BJ (cell line): Measurements from ENCODE around the gene PPIC. TPM values are rescaled to one million over a fixed set of nuclear protein-coding genes. Genes with fewer than 3 reads are reported as not detected.

Source experiments
- CTCF ChIA-PET: fragments of 350-600 bp; formaldehyde crosslinking; extraction: SDS; loops from one replicate; lab custom pipeline; 2021; ENCODE audit warnings: antibody characterized with exemption, inconsistent platforms; lab: Yijun Ruan, JAX
- POLR2A ChIA-PET: fragments of 300-600 bp; sonication (Branson Sonifier 250); formaldehyde crosslinking; extraction: SDS; loops from one replicate; lab custom pipeline; 2021; ENCODE audit warnings: antibody characterized with exemption; lab: Charles Lee
- DNase-seq: peaks from one replicate; pipeline ENCODE4 v3.0.0-alpha.2; 2011; ENCODE audit warnings: low read depth
- H3K27me3 ChIP-seq: 2 replicates; pipeline ENCODE4 v1.6.0; 2011; ENCODE audit warnings: low read length; ENCODE audit not compliant: control insufficient read depth, insufficient read depth
- H3K36me3 ChIP-seq: 2 replicates; pipeline ENCODE4 v1.5.1; 2011; ENCODE audit warnings: low read length; ENCODE audit not compliant: control insufficient read depth, insufficient read depth
- H3K4me3 ChIP-seq: 2 replicates; pipeline ENCODE4 v1.5.1; 2011; ENCODE audit warnings: low read depth, mild to moderate bottlenecking, control low read depth, low read length
- polyA plus RNA-seq: library from polyadenylated mRNA; depleted of rRNA; stranded (reverse); fragments of >200 nt; gene quantifications from 2 replicates; pipeline ENCODE4 v1.2.3, GENCODE V29; 2011
- TF ChIP-seq, protein P1 (sequence below): IDR thresholded peaks from 2 replicates; pipeline ENCODE4 v1.5.1; 2011; ENCODE audit warnings: low read depth, mild to moderate bottlenecking, control low read depth, inconsistent platforms, low read length, moderate library complexity; ENCODE audit not compliant: insufficient read depth

Gene PPIC
- polyA plus RNA-seq, 1 experiment: 62.3 TPM

GRCh38 chr5:123080215-123080614 lies 43.7 kb upstream of the PPIC start:
- Histone ChIP-seq H3K4me3 (no peak overlapping the region), H3K27me3 (peaks cover 14% of the 10 kb centered on the region), H3K36me3 (no peaks in the 10 kb centered on the region)
- no peak for DNase-seq
- ChIA-PET POLR2A (no interaction called here), CTCF (no interaction called here)
- TF ChIP-seq, protein P1, sequence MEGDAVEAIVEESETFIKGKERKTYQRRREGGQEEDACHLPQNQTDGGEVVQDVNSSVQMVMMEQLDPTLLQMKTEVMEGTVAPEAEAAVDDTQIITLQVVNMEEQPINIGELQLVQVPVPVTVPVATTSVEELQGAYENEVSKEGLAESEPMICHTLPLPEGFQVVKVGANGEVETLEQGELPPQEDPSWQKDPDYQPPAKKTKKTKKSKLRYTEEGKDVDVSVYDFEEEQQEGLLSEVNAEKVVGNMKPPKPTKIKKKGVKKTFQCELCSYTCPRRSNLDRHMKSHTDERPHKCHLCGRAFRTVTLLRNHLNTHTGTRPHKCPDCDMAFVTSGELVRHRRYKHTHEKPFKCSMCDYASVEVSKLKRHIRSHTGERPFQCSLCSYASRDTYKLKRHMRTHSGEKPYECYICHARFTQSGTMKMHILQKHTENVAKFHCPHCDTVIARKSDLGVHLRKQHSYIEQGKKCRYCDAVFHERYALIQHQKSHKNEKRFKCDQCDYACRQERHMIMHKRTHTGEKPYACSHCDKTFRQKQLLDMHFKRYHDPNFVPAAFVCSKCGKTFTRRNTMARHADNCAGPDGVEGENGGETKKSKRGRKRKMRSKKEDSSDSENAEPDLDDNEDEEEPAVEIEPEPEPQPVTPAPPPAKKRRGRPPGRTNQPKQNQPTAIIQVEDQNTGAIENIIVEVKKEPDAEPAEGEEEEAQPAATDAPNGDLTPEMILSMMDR: no peak

DNA sequence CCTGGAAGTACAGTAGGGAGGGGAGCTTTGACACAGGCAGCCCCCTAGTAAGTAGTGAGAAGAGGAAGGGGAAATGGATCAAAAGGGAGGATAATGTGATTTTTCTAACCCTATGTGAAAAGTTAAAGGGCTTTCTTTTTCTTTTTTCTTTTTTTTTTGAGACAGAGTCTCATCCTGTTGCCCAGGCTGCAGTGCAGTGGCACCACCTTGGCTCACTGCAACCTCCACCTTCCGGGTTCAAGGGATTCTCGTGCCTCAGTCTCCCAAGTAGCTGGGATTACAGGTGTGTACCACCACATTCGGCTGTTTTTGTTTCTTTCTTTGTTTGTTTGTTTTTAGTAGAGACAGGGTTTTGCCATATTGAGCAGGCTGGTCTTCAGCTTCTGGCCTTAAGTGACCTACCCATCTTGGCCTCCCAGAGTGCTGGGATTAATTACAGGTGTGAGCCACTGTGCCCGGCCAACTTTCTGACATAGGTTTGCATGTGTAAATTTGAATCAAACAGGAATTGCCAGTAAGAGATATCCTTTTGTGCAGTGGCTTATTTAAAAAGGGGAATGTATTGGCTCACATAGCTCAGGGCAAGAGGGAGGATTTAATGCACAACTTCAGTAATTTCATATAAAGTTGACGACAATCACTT lies 39.1 kb upstream of the PPIC start:
- Histone ChIP-seq H3K27me3 (peaks cover 6% of the 10 kb centered on the region), H3K4me3 (no peak overlapping the region), H3K36me3 (no peaks in the 10 kb centered on the region)
- ChIA-PET POLR2A (no interaction called here), CTCF (no interaction called here)
- DNase-seq: no peak
- TF ChIP-seq, protein P1: no peak

GRCh38 chr5:123068368-123068938 lies 31.9 kb upstream of the PPIC start:
- TF ChIP-seq, protein P1: no peak
- peaks cover 3% of the 10 kb centered on the region; the same call in 1 of the 2 replicates for H3K27me3 ChIP-seq
- no peak for DNase-seq
- no peak overlapping the region for H3K4me3 ChIP-seq
- no peaks in the 10 kb centered on the region for H3K36me3 ChIP-seq
- CTCF ChIA-PET: no interaction called here
- POLR2A ChIA-PET: no interaction called here

GRCh38 chr5:123066016-123066415 lies 29.5 kb upstream of the PPIC start:
- Histone ChIP-seq H3K27me3 (no peaks in the 10 kb centered on the region; the same call in 1 of the 2 replicates), H3K4me3 (no peak overlapping the region), H3K36me3 (no peaks in the 10 kb centered on the region)
- CTCF ChIA-PET: interaction anchor here (0.9 to 1.2 kb wide), 2 partner anchors 13 to 21 kb away, joined by 3 read pairs; no protein-coding TSS in a partner anchor
- no peak for DNase-seq
- POLR2A ChIA-PET: no interaction called here
- TF ChIP-seq, protein P1: no peak

DNA sequence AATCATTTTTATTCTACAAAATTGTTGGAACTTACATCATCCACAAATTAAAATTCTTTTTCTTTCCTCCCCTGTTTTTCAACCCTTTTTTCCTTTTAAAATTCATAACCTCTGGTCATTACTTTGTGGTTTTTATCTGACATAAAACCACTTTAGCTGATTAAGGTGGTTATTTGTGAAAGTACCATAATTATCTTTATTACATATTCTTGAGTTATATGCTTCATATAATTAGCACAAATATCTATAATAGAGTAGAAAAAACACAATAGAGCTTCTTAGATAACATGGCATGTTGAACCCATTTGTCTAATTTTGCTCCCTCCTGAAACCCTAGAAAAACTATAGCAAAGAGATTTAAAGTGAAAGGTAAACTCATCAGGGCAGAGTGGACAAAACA lies 22.9 kb upstream of the PPIC start:
- TF ChIP-seq, protein P1: no peak

More for the DNA sequence above, 22.9 kb upstream of the PPIC start:
- ChIA-PET CTCF (interaction anchor here (1.4 kb wide), 1 partner anchor 13 kb away, joined by 4 read pairs; no protein-coding TSS in a partner anchor), POLR2A (no interaction called here)
- DNase-seq: no peak
- no peak overlapping the region for H3K4me3 ChIP-seq
- no peaks in the 10 kb centered on the region; the same call in 1 of the 2 replicates for H3K27me3 ChIP-seq
- no peaks in the 10 kb centered on the region for H3K36me3 ChIP-seq
